NCI-H2081 treated with DMSO at 0.1 percent for 48 hours (cell line): ENCODE measurements around the gene SKOR1.

Source experiments
- DNase-seq: peaks from one replicate; lab custom pipeline; 2025; lab: John Stamatoyannopoulos, UW

Gene SKOR1, protein sequence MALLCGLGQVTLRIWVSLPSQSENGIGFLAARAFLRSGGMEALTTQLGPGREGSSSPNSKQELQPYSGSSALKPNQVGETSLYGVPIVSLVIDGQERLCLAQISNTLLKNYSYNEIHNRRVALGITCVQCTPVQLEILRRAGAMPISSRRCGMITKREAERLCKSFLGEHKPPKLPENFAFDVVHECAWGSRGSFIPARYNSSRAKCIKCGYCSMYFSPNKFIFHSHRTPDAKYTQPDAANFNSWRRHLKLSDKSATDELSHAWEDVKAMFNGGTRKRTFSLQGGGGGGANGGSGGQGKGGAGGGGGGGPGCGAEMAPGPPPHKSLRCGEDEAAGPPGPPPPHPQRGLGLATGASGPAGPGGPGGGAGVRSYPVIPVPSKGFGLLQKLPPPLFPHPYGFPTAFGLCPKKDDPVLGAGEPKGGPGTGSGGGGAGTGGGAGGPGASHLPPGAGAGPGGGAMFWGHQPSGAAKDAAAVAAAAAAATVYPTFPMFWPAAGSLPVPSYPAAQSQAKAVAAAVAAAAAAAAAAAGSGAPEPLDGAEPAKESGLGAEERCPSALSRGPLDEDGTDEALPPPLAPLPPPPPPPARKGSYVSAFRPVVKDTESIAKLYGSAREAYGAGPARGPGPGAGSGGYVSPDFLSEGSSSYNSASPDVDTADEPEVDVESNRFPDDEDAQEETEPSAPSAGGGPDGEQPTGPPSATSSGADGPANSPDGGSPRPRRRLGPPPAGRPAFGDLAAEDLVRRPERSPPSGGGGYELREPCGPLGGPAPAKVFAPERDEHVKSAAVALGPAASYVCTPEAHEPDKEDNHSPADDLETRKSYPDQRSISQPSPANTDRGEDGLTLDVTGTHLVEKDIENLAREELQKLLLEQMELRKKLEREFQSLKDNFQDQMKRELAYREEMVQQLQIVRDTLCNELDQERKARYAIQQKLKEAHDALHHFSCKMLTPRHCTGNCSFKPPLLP

GRCh38 chr15:67824976-67825880 is at the start of gene SKOR1:
SKOR1 (plus strand) TSS chr15:67825509; CDS start chr15:67825603, 94 bp downstream.
- no peak for DNase-seq

- no peak for DNase-seq
Observed at GRCh38 chr15:67775998-67776397, 49.3 kb upstream of the SKOR1 start.

DNA sequence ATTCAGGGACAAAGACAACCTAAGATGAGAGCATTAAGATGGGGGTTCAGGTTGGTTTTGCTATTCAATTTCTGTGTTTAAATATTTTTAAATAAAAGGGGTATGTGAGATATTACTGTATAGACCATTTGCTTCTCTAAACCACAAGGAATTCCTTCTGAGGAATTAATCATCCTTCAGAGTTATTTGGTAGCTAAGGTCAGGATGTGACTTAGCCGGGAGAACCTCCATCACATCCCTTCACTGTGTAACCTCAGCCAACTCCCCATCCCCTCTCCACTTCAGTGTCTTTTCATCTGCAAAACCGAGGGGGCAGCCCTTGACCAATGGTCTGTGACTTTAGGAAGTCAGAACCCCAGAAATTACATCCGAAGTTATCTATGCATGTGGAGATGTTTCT is 48.7 kb upstream of the SKOR1 start:
- DNase-seq, result no peak

- DNase-seq, result no peak
Observed at GRCh38 chr15:67777071-67777470, 48.2 kb upstream of the SKOR1 start.

DNA sequence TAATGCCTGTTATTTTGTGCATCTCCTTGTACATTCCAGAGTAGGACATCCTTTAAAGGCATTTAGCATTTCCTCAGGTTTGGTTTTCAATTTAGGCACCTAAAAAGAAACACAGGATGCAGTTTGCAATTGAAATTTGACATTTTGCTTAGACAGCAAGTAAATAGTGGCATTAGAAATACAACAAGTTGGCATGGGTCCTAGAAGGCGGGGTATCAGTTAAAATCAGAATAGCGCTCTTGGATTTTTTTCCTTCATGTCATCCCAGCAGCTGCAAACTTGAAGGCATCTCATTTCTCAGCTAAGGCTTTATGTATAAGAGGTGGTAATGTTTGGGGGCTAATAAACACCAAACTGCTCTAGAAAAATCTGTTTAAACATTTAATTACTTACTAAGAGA is 47.5 kb upstream of the SKOR1 start:
- no peak for DNase-seq

DNA sequence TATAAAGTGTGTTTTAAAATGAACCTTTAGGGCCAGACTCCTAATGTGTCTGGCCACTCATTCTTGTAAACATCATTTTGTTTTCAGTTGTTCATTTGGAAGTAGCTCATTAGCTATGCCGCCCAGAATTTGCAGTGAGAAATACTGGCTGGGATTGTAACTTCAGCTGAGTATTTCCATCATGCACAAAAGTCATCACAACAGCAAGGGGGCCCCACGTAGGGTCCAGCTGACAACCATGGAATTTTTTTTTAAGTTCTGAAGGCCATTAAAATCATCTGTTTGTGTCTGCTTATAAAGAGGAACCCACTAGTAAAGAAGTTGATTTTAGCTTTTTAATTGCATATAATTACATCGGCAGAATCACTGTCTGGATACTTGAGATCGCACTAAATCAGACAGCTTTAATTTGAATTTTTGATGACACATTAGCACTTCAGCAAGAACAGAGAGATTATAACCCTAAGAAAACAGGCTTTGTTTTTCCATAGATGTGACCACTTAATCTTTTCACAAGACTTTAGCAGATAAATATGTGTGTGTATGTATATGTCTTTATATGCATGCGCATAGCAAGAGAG is 46.3 kb upstream of the SKOR1 start:
- no peak for DNase-seq

DNA sequence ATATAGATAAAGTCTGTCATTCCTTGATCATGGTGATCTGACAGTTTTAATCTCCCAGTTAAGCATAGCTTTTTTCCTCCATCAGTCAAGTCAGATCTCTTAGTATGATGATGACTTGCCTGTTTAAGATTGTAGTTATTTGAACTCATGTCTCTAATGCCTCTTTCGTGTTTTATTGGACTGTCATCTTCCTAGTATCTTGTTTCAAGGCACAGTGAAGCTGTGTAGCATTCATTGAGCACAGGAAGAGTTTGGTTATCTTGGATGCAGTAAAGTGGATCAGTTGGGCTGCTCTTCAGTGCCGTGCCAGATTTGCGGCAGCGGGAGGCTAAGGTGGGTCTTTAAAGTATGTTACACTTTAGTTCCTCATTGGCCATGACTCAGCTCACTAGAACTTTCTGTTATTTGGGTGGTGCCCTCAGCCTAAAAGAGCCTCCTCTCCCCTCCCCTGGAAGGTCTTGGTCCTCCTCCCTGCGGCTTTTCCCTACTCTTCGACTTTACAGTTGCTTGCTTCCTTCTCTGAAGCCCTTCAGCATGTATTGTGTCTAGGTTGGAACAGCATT is 45.7 kb upstream of the SKOR1 start:
- no peak for DNase-seq

- DNase-seq, result no peak
Observed at GRCh38 chr15:67781061-67781460, 44.2 kb upstream of the SKOR1 start.

DNA sequence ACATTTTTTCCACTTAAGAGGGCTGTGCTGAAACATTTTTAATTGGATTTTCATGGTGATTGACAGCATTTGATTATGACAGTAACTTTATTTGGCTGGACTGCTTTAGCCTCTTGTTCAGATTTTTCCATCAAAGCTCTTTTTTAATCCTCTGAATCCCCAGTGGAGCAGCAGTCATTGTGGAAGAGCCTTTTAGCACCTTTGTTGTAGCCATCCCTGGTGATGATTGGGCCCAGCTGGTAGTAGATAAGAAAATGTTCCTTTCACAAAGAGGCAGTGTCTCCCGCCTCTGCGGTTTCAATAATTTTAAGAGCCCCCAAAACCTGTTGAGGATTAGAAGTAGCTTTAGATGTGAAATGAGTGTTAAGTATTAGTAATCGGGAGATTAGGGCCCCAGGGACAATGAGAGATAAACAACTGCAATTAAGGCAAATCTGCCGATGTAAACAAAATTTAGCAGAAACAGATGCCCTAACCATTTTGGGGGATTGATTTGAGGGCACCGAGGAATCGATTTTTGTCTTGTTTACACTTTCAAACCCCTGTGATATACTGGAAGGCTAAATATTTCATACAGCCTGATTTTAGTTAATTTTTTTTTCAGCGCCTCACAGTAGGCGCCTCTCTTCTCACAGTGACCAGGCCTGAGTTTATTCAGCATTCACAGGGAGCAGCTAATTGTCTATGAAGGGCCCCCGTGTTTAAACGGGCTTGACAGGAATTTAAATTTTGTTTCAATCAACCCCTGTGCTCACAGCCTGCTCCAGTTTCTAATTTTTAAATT is 43.2 kb upstream of the SKOR1 start:
- no peak for DNase-seq

DNA sequence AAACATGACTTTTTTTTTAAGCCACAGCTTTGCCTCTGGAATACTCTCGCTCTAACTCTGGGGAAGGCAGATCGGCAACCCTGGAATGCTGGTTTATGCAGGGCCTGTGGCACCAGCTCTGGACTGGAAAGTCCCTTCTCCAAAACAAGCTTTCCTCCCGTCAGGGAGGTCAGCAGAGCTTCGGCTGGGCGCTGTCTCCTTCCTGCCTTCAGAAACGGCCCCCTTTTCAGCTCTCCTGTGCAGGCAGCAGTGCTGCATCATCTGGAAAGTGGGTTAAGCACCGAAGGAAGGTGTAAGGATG is 42.7 kb upstream of the SKOR1 start:
- no peak for DNase-seq

GRCh38 chr15:67783303-67783702 is 42.0 kb upstream of the SKOR1 start:
- DNase-seq, result no peak

DNA sequence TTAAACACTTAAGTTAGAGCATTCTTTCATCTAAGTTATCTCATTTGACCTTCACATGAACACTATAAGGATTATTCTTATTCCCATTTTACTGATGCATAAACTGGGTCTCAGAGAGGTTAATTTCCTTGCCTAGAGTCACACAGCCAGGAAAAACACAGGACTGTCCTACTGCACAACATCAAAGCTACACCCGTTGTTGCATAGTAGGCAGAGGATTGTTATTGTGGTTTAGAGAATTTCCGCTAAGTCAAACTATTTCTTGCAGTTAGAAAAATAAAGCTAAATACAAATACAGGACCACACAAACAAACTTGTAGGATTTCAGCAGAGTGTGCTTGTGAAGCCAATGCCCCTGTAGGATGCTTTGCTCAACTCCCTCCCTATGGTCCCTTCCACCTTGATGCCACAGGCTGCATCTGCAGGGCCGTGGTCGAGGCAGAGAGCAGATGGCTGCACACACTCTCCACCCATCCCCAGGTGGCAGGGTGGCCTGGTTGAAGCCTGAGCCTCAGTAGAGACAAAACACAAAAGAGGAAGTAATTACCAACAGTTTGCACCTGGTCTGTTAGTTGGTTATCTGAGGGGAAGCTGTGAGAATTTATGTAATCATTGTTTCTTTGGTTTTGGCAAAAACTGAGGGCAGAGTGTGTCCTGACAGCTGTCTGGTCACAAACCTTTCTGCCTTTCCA is 41.1 kb upstream of the SKOR1 start:
- DNase-seq, result peak; percentile 10

- DNase-seq, result no peak
Observed at GRCh38 chr15:67784856-67785430, 40.4 kb upstream of the SKOR1 start.

- no peak for DNase-seq
Observed at GRCh38 chr15:67785431-67785830, 39.9 kb upstream of the SKOR1 start.

- no peak for DNase-seq
Observed at GRCh38 chr15:67786646-67787045, 38.7 kb upstream of the SKOR1 start.

DNA sequence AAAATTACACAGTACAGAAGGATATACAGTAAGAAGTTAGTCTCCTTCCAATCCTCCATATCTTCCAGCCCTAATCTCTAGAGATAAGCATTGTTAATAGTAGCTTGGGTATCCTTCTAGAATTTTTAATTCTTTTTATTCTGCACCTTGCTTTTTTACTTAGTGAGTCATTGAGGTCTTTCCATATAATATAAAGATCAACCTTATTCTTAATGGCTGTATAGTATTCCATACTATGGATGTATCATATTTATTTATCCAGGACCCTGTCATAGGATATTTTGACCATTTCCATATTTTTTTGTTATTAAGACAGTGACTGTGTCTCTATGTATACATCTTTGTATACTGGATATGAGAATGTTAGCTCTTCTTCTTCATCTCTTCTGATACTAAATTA is 36.3 kb upstream of the SKOR1 start:
- no peak for DNase-seq

DNA sequence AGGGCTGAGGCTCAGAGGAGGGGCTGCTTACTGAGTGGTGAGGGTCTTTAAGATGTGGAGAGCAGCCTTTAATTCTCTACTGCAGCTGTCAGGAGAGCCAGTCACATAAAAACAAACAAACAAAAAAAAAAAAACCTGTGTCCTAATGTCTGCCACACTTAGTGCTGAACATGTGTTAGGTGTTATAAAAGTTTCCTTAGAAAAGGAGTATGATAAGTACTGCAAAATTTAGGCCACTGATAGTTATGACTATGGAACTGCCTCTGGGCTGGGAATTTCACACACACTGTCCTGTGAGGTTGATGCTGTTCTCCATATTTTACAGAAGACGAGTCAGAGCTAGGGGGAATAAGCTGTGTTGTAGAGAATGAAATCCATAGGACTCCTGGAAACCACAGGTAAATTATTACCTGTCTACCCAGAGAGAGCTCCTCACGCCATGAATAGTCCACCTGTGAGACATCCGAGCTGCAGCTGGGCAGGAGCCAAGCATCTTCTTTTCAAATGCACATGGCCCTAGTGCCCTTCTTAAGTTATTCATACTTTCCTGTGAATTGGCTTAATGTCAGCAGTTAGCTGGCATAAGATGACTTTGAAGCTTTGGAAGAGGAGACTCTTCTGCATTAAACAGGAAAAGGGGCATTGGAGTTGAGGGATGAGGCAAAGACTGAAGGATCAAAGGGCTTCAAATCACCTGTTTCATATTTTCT is 34.5 kb upstream of the SKOR1 start:
- DNase-seq, result no peak

DNA sequence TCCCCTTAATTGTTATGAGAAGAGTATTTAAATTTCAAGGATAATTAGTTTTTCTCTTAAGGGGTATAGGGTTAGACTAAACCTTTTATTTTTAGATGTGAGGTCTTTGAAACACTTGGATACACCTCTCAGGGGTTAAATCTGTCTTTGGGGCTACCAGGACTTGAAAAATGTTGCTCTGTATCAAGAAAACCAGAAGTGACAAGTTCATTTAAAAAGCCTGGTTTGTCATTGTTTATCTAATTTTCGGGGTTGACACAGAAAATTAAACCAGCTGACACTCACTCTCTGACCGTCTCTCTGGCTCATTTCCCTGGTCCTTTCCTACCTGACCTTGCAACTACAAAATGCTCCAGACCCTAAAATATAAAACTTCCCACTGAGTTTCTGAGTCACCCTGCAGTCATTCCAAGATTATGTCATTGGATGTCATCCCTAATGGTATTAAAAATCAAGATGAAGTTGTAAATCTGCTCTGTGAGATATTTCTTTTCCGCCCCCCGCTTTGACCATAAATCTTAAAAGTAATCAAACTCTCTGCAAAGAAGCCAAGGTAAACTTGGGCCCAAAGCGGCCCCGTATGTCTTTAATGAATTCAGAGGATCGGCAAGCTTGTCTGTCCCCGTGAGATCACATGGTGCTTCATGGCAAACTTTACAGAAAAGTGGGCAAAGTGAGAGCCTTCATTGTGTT is 32.9 kb upstream of the SKOR1 start:
- no peak for DNase-seq
